B cell (primary cell): Measurements from ENCODE around the gene ZFYVE27.

Source experiments
- CTCF ChIP-seq: fragments of 200-600 bp; IDR thresholded peaks from one replicate; pipeline ENCODE4 v1.8.0; 2022; ENCODE audit warnings: antibody characterized with exemption, mild to moderate bottlenecking
- EZH2 ChIP-seq: IDR thresholded peaks from 2 replicates; pipeline ENCODE4 v1.6.1; 2012; ENCODE audit warnings: borderline replicate concordance, low read depth, mild to moderate bottlenecking, moderate library complexity, low read length; ENCODE audit not compliant: insufficient read depth, poor library complexity, severe bottlenecking

- TF ChIP-seq CTCF (no peak), EZH2 (no peak)
Measured at GRCh38 chr10:97726636-97727178, 10.2 kb upstream of the ZFYVE27 start.
